Parietal lobe (tissue), 2 donors: Measurements from ENCODE around the gene TRIM73. TPM values are rescaled to one million over a fixed set of nuclear protein-coding genes. Genes with fewer than 3 reads are reported as not detected.

ENCODE experiments used
- small RNA-seq: library from RNA; depleted of rRNA; stranded (forward); fragments of <200 nt; gene quantifications from one replicate; pipeline ENCODE3, GENCODE V24; 2014; ENCODE audit warnings: low replicate concordance
- total RNA-seq: library from RNA; depleted of rRNA; stranded (reverse); fragments of >200 nt; gene quantifications from one replicate; pipeline ENCODE4 v1.2.3, GENCODE V29; 2014

TRIM73 gene
- total RNA-seq = 11.0 TPM

DNA sequence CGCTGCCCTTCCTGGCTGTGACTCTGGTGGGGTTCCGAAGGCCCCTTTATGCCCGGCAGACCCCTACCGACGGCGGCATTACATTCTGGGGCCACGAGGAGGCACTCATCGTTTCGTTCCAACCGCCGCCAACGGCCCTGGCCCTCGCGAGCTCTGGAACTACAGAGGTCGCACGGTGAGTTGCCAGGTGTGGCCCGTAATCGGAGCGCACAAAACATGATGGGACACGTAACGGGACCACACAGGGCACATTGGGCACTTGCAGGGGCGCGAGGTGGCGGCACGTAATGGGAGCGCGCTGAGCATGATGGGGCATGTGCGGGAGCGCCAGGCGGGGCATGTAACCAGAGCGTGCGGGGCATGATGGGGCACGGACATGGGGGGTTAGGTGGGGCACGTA lies at the start of gene TRIM73:
Gene TRIM73 (plus strand): TSS at position 301 of the 400 bp plus-strand sequence. CDS start 3,305 bp downstream, outside the sequence.

Small RNA genes lying within 50 kb of the gene (small RNA-seq; reads per million reads assigned to genes)
- not detected for gene RF00019

Other genes starting within 250 kb of the TRIM73 start
- 26.6 TPM for gene POM121C, start 90.7 kb downstream of the TRIM73 start, total RNA-seq
- not detected for gene SPDYE5, start 96.7 kb downstream of the TRIM73 start, total RNA-seq